NCI-H345 treated with DMSO at 0.1 percent for 48 hours (cell line): Measurements from ENCODE around the gene SHH.

ENCODE experiments used
- DNase-seq: peaks from one replicate; lab custom pipeline; 2025; ENCODE audit not compliant: unreplicated experiment; lab: John Stamatoyannopoulos, UW

SHH gene

GRCh38 chr7:155811895-155812761 lies at the start of gene SHH:
SHH (minus strand) TSS chr7:155812463; CDS start chr7:155812122, 341 bp downstream.
- no peak for DNase-seq

- no peak for DNase-seq
Observed at GRCh38 chr7:155861480-155861868, 49.2 kb upstream of the SHH start.

- peak; percentile 68 for DNase-seq
Observed at GRCh38 chr7:155860840-155861479, 48.7 kb upstream of the SHH start.

DNA sequence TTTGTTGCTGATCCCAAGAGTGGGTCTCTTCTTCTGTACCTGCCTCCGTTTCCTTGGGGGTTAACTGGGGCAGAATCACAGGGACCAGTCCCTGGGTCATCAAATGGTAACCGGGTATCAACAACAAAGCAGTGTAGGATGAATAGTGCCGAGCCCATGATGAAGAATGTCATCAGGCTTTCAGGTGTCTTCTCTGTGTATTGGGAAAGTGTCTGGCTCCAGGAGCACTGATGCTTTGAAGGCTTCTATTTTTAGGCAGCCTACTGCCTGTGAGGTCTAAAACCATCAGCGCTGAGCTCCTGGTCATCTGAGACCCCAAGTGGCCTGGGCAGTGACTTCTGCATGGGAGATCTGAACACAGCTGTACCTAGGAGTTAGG lies 48.2 kb upstream of the SHH start:
- DNase-seq, result no peak

DNA sequence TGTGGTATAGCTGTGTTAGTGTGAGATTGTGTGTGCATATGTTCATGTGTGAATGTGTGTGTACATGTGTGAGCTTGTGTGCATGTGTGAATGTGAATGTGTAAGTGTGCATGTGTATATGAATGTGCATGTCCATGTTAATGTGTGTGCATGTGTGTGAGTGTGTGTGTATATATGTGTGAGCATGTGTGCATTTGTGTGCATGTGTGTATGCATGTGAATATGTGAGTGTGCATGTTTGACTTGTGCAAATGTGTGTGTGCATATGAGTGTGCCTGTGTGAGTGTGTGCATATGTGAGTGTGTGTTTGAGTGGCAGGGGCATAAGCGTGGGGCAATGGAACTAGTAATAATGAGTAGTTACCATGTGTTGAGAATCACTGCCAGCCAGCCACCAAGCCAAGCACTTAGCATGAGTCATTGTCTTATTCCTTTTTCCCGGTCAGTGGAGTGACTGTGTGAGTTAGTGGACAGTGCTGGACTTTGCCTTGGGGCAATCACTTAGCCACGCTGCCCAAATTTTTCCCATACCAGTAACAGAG lies 46.3 kb upstream of the SHH start:
- no peak for DNase-seq

DNA sequence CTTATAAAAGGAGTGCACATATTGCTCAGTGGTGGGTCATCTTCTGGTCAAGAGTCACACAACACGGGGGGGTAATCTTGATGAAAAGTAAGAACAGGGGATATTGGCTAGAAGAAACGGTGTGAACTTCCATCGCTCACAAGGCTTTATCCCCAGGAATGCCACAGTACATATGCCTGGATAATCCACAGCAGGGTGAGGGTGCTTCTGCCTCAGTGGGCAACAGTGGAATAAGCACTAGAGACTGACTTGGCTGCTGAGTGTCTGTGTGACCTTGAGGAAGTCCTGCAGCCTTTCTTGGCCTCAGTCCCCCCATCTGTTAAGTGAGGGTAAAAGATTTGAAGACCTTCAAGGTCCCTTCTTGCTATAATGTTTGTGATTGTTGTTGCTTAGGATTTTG lies 44.9 kb upstream of the SHH start:
- DNase-seq, result no peak

DNA sequence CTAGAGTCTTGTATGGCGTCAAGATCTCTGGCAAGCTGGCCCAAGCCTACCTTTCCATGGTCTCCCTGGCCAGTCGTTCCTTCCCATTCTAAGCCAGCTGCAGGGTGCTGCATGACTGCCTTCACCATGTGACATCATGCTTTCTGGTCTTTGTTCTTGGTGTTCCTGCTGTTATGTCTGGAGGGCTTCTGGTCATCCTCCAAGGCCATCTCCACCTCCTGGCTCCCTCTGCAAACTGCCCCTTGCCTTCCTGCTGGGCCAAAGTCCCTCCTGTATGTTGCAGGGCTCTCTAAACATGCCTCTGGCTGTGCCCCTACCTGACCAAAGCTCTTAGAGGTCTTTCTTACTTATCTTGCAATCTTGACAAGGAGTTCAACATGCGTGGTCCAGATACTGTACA lies 44.4 kb upstream of the SHH start:
- DNase-seq, result no peak

DNA sequence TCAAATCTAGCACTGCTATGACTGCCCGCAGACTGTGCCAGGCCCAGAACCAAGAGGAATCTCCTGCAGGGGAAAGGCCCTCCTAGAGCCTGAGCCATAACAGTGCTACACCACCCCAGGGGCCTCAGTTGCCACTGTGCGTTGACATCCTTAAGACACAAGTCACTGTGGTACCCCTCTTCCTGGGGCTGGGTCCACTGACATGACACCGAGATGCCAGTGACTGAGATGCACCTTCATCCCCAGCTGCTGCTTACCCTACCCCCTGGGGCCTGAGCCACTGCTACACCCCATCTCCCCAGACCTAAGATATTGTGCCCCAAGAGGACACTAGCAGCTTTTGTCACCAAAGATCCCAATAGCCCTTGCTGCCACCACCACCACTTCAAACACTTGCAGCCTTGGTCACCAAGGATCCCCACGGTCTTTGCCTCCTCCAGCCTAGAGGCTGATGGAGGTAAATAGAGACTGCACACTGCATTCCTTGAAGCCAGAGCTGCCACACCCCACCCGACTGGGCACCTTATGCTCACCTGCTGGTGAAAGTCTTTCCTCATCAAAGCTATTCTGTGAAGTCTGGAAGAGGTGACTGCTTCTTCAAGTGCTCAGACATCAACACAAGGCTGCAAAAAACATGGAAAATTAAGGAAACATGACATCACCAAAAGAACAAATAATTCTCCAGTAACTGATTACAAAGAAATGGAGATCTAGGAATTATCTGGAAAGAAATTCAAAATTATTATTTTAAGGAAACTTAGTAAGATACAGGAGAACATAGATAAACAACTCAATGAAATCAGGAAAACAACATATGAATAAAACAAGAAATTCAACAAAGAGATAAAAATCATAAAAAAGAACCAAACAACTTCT lies 40.4 kb upstream of the SHH start:
- no peak for DNase-seq

DNA sequence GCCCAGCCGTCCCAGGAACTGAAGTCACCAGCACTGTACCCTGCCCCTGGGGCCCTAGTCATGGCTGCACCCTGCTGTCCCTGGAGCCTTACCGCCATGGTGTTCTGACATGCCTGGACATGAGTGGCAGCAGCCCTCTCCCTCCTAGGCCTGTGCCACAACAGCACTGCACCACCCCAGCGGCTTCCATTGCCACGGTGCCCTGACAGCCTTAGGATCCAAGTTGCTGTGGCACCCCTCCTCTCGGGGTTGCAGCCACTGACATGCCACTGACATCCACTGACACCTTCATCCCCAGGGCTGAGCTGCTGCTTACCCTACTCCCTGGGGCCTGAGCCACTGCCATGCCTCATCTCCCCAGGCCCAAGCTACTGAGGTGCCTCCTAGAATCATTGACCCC lies 39.6 kb upstream of the SHH start:
- DNase-seq, result no peak

DNA sequence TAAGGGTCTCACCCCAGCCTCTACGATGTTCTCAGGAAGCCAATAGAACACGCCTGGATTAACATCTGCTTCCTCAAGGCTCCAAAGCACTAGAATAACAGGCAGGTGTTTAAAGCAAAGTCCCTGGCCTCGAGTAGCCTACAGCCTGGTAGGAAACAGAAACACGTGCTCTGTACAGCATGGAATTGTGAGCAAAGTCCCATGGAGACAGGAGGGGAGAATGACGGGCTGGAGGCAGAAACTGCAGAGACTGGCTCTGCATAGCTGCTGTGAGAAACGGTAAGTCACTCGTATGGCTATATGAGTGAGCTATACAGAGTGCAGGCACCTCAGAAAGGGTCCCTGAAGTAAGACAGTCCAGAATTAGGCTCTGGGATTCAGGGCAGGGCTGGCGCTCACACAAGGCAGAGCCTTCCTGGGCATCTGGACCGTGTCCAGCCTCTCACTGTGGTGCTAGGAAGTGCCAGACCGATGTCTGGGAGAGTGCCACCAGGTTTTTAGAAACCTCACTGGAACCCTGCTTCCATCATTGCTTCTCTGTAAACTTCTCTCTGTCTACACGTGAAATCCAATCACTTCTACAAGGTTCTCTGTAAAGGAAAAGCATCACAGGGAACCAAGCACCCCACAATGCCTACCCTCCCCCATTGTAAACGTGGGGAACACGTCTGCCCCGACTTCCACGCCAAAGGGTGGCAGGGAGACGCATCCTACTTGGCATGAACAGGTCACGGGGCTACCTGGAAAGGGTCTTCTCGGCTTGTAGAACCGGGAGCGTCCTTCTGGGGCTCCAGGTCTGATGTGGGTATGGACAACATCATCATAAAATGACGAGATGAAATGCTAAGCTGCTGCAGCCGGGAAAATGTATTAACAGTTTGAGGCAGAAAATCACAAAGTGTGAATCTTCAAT lies 38.8 kb upstream of the SHH start:
- DNase-seq, result no peak

DNA sequence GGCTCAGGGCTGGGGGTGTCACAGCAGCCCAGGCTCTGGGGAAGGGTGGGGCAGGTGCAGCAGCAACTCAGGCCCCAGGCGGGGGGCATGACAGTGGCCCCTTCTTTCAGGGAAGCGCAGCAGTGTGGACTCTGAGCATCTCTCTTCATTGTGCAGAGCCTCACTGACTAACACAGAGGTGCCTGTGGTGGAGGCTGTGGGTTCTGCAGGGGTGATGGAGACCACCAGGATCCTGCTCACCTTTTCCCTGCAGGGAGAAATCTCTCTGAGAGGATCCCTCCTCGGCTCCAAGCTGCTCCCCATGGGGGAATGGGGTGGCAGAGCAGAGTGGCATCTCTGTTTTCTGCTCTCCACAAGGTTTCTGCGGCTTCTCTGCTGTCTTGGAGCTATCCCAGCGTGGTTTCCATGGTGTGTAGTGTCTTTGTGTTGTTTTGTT lies 37.8 kb upstream of the SHH start:
- DNase-seq, result no peak

GRCh38 chr7:155848691-155849669 lies 36.7 kb upstream of the SHH start:
- peak; percentile 51 for DNase-seq

DNA sequence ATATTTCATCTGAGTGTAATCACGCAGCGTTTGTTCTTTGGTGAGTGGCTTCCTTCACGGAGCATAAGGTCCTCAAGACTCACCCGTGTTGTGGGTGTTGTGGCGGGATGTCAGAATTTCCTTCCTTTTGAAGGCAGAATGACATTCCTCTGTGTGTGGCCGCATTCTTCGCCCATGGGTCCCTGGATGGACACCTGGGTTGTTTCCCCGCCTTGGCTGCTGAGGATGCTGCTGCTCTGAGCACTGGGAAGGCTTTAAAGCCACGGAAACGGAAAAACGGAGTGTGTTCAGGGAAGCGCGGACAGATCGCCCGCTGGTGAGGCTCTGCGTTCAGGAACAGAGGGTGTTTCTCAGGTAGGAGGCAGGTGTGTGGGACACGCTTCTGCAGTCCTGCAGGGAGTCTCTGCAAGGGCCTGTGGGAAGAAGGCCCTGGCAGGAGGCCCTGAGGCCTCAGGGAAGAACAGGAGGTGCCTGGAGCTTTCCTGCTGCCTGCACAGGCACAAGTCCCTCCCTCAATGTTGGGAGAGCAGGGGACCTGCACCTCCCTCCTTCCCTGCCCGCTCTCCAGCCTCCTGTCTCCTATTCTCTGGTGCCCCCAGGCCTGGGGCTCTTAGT lies 35.7 kb upstream of the SHH start:
- no peak for DNase-seq

DNA sequence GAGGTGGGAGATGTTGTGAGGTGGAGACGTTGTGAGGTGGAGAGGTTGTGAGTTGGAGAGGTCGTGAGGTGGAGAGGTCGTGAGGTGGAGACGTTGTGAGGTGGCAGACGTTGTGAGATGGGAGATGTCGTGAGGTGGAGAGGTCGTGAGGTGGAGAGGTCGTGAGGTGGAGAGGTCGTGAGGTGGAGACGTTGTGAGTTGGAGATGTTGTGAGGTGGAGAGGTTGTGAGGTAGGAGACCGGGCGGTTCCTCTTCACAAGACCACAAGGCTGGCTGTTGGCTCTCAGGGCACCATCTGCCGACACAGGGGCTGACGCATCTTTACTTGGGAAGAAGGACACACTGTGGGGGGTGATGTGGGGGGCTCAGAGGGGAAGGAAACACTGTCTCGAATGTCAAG lies 34.7 kb upstream of the SHH start:
- no peak for DNase-seq

DNA sequence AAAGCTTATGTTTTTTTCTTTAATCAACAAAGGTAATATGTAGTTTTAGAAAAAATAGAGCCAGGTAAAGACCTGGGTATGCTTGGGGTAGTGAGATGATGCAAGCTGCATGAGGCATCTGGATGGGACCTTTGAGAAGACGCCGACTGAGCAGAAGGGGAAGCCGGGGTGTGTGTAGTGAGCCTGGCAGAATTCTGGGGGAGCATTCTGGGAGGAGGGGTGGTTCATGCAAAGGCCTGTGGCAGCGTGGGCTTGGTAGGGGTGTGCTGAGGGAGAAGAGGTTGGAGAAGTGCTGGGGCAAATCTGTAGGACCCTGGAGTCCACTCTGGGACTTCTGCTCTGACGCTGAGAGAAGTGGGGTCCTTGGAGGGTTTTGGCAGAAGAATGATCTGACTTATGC lies 33.9 kb upstream of the SHH start:
- DNase-seq, result no peak

GRCh38 chr7:155845226-155845625 lies 33.0 kb upstream of the SHH start:
- no peak for DNase-seq

DNA sequence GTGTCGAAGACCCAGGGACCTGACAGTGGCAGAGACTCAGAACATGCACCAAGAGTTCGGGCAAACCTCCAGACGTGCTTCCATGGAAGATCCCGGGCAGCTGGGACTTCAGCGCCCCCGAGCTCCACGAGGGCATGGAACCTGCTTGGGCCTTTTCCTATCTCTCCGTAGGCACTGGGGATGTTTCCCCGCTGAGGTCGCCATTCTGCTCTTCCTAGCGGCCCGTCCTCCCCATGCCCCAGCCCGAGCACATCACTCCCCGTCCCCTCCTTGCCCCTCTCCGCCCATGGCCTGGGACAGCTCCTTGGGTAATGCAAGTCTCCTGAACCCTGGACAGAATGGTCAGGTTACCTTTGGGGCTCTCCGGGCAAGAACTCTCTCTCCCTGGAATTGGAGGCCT lies 32.3 kb upstream of the SHH start:
- DNase-seq, result no peak

DNA sequence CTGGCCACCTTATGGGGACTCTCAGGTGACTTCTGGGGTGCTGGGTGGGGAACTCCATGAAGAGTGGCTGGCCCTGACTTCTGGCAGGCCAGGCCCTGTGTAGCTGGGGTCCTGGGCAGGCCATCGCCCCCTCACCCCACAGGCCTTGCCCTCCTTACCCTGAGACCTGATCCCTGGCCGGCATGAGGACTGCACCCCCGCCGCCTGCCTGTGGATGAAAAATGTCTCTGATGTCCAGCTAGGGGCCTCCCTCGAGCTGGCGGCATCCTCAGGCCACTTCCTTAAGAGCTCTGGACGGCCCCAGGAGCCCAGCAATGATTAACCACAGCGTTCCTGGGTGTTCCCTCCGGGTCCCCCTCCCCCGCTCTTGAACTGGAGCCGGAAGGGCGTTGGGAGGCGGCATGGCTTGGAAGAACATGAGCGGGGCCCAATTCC lies 31.8 kb upstream of the SHH start:
- DNase-seq, result no peak
